HG02870 (cell line): ENCODE results near the gene ERMP1.
"Not testable (repeated sequence)": the region's sequence is repeated elsewhere in the genome, so short reads cannot be mapped to it uniquely, and the experiment has no call there.

Experiments used
- ATAC-seq: cut with Tn5 transposase; IDR thresholded peaks from one replicate; pipeline ENCODE4 v1.9.1; 2021; ENCODE audit warnings: mild to moderate bottlenecking, moderate library complexity; ENCODE audit not compliant: unreplicated experiment

The ERMP1 gene

GRCh38 chr9:5820425-5820824, 12.5 kb downstream of the ERMP1 start:
- no peak for ATAC-seq

GRCh38 chr9:5819174-5819573, 13.7 kb downstream of the ERMP1 start:
- ATAC-seq, result no peak

- ATAC-seq, result no peak
These were observed 14.3 kb downstream of the ERMP1 start for GRCh38 chr9:5818424-5819142.

GRCh38 chr9:5817862-5818261, 15.1 kb downstream of the ERMP1 start:
- no peak for ATAC-seq

- ATAC-seq, result no peak
These were observed 17.5 kb downstream of the ERMP1 start for GRCh38 chr9:5815461-5815860.

- no peak for ATAC-seq
These were observed 19.1 kb downstream of the ERMP1 start for GRCh38 chr9:5813824-5814223.

GRCh38 chr9:5811751-5812150, 21.2 kb downstream of the ERMP1 start:
- no peak for ATAC-seq

- ATAC-seq, result no peak
These were observed 27.4 kb downstream of the ERMP1 start for GRCh38 chr9:5805478-5805877.

- no peak for ATAC-seq
These were observed 31.2 kb downstream of the ERMP1 start for GRCh38 chr9:5801739-5802113.

- ATAC-seq, result no peak
These were observed 31.8 kb downstream of the ERMP1 start for GRCh38 chr9:5800969-5801738.

GRCh38 chr9:5800378-5800777, 32.5 kb downstream of the ERMP1 start:
- ATAC-seq, result not testable (repeated sequence)

GRCh38 chr9:5799314-5799713, 33.6 kb downstream of the ERMP1 start:
- no peak for ATAC-seq

- no peak for ATAC-seq
These were observed 34.3 kb downstream of the ERMP1 start for GRCh38 chr9:5798581-5798980.

- no peak for ATAC-seq
These were observed 36.6 kb downstream of the ERMP1 start for GRCh38 chr9:5796298-5796697.

- ATAC-seq, result no peak
These were observed 39.1 kb downstream of the ERMP1 start for GRCh38 chr9:5793812-5794211.

GRCh38 chr9:5791870-5792269, 41.0 kb downstream of the ERMP1 start:
- no peak for ATAC-seq

GRCh38 chr9:5790923-5791322, 42.0 kb downstream of the ERMP1 start:
- no peak for ATAC-seq

GRCh38 chr9:5789489-5789888, 43.4 kb downstream of the ERMP1 start:
- no peak for ATAC-seq

GRCh38 chr9:5787759-5788302, 45.1 kb downstream of the ERMP1 start:
- ATAC-seq, result no peak

GRCh38 chr9:5787220-5787619, 45.7 kb downstream of the ERMP1 start:
- no peak for ATAC-seq

- no peak for ATAC-seq
These were observed 46.4 kb downstream of the ERMP1 start for GRCh38 chr9:5786370-5787127.
